AG04450 (cell line): ENCODE results near the gene CCDC66. TPM values are rescaled to one million over a fixed set of nuclear protein-coding genes. Genes with fewer than 3 reads are reported as not detected.

Source experiments
- CTCF ChIA-PET: fragments of 300-600, 350-600 bp; formaldehyde crosslinking; extraction: SDS; loops from one replicate; lab custom pipeline; 2022; ENCODE audit warnings: antibody characterized with exemption, inconsistent platforms; lab: Charles Lee
- POLR2A ChIA-PET: fragments of 350-600 bp; formaldehyde crosslinking; extraction: SDS; loops from one replicate; lab custom pipeline; 2021; ENCODE audit warnings: antibody characterized with exemption, inconsistent platforms; lab: Yijun Ruan, JAX
- DNase-seq: peaks from one replicate; pipeline ENCODE4 v3.0.0-alpha.2; 2011; ENCODE audit warnings: low read depth, low spot score
- H3K27ac ChIP-seq: one replicate; pipeline ENCODE4 v1.5.1; 2012; ENCODE audit warnings: low read depth, low read length, control low read depth
- H3K27me3 ChIP-seq: one replicate; pipeline ENCODE4 v1.6.0; 2012; ENCODE audit warnings: low read length; ENCODE audit not compliant: control insufficient read depth, insufficient read depth
- H3K4me3 ChIP-seq: 2 replicates; pipeline ENCODE4 v1.5.1; 2011; ENCODE audit warnings: mild to moderate bottlenecking, low read depth, low read length, control low read depth
- H3K9me3 ChIP-seq: 2 replicates; pipeline ENCODE4 v1.5.1; 2012; ENCODE audit warnings: low read length; ENCODE audit not compliant: control insufficient read depth, insufficient read depth
- CTCF ChIP-seq: IDR thresholded peaks from 2 replicates; pipeline ENCODE4 v1.5.1; 2011; ENCODE audit warnings: low read depth, low read length, control low read depth, inconsistent platforms
- polyA plus RNA-seq: library from polyadenylated mRNA; depleted of rRNA; stranded (reverse); fragments of >200 nt; gene quantifications from 2 replicates; pipeline ENCODE4 v1.2.3, GENCODE V29; 2011

The CCDC66 gene
- polyA plus RNA-seq, 1 experiment = 12.9 TPM

GRCh38 chr3:56611364-56611763 is 54.4 kb downstream of the CCDC66 start:
- no peak for TF ChIP-seq CTCF
- no peak overlapping the region for H3K27ac ChIP-seq
- POLR2A ChIA-PET = no interaction called here
- H3K4me3 ChIP-seq = no peak overlapping the region
- CTCF ChIA-PET = no interaction called here
- 0 out of 2 replicates have a peak, but pooled peaks cover 2% of the 10 kb centered on the region for H3K9me3 ChIP-seq
- H3K27me3 ChIP-seq = no peaks in the 10 kb centered on the region
- DNase-seq = no peak

- TF ChIP-seq CTCF = no peak
- Histone ChIP-seq H3K9me3 (no peaks in the 10 kb centered on the region), H3K27ac (no peak overlapping the region), H3K27me3 (no peaks in the 10 kb centered on the region), H3K4me3 (no peak overlapping the region)
- ChIA-PET CTCF (no interaction called here), POLR2A (no interaction called here)
- no peak for DNase-seq
These were observed 55.2 kb downstream of the CCDC66 start for GRCh38 chr3:56612146-56612545.

DNA sequence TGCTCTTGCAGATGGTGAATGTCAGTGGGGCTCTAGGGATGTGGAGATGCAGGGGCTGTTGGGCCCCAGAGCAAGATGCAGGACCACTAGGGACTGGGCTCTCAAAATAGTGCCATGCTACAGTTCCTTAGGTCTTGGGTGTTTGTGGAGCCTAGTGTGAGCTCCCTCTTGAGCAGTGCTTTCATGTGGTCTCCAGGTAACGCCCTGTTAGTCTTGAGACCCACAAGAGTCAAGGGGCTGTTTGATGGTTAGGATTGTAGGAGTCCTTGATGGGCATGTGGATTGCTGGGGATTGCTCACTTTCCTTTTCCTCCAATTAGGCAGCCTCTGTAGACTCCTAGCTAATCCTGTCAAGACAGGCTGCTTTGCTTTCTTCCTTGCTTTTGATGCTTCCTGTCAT is 56.0 kb downstream of the CCDC66 start:
- Histone ChIP-seq H3K27me3 (no peaks in the 10 kb centered on the region), H3K27ac (no peak overlapping the region), H3K4me3 (no peak overlapping the region), H3K9me3 (no peaks in the 10 kb centered on the region)
- DNase-seq = no peak
- CTCF ChIA-PET = no interaction called here
- TF ChIP-seq CTCF = no peak
- POLR2A ChIA-PET = no interaction called here

DNA sequence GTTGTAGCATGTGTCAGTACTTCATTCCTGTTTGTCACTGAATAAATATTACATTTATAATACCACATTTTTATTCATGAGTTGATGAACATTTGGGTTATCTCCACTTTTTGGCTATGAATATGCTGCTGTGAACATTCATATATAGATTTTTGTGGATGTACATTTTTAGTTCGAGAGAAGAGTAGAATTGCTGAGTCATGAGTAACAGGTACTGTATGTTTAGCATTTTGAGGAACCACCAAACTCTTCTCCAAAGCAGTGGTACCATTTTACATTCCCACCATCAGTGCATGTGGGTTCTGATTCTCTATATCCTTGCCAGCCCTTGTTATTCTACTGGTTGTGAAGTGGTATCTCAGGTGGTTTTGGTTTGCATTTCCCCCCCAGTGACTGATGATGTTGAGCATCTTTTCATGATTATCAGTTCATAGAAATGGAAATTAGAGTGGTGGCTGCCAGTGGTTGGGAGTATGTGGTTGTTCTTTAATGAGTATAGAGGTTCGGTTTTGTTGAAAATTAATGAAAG is 59.6 kb downstream of the CCDC66 start:
- ChIA-PET CTCF (no interaction called here), POLR2A (no interaction called here)
- Histone ChIP-seq H3K4me3 (no peak overlapping the region), H3K27me3 (no peaks in the 10 kb centered on the region), H3K27ac (no peak overlapping the region), H3K9me3 (no peaks in the 10 kb centered on the region)
- DNase-seq = no peak
- TF ChIP-seq CTCF = no peak

DNA sequence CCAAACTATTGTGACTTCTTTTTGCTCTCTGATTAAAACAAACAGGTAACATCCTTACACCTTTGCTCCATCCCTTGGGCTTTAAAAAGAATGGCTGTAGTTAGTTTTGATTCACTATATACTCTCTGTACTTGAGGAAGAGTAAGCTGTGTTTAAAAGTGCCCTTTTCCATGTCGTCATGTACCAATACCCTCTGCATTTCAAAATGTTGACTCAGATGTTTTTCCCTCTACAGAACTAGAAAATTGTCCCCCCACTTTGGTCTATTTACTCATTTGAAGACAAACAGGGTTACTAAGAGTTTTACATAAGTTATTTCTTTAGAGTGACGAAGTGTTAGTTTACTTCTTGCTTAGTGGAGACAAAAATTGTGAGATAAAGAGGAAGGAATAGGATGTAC is 63.4 kb downstream of the CCDC66 start:
- POLR2A ChIA-PET = no interaction called here
- Histone ChIP-seq H3K27ac (no peak overlapping the region), H3K27me3 (no peaks in the 10 kb centered on the region), H3K9me3 (no peaks in the 10 kb centered on the region), H3K4me3 (no peak overlapping the region)
- DNase-seq = no peak
- CTCF ChIA-PET = no interaction called here
- no peak for TF ChIP-seq CTCF
